Activated CD4-positive, alpha-beta memory T cell treated with anti-CD3 and anti-CD28 coated beads for 36 hours (primary cell): ENCODE results near the gene CCDC194. TPM values are rescaled to one million over a fixed set of nuclear protein-coding genes. Genes with fewer than 3 reads are reported as not detected.

Source experiments
- CTCF ChIA-PET: fragments of 350-600 bp; sonication (Branson Sonifier 250); formaldehyde crosslinking; loops from one replicate; lab custom pipeline; 2021; ENCODE audit warnings: antibody characterized with exemption, inconsistent platforms; lab: Charles Lee
- POLR2A ChIA-PET: fragments of 350-600 bp; sonication (Branson Sonifier 250); formaldehyde crosslinking; loops from one replicate; lab custom pipeline; 2021; ENCODE audit warnings: antibody characterized with exemption; lab: Charles Lee
- DNase-seq: peaks from one replicate; pipeline ENCODE4 v3.0.0-alpha.2; 2020
- H3K27ac Mint-ChIP-seq: one replicate; pipeline ENCODE4 v1.8.0; 2021; ENCODE audit warnings: mixed read lengths
- H3K27me3 Mint-ChIP-seq: one replicate; pipeline ENCODE4 v1.8.0; 2021; ENCODE audit warnings: mixed read lengths
- H3K36me3 Mint-ChIP-seq: one replicate; pipeline ENCODE4 v1.8.0; 2021; ENCODE audit warnings: mixed read lengths
- H3K4me1 Mint-ChIP-seq: one replicate; pipeline ENCODE4 v1.8.0; 2021; ENCODE audit warnings: low read depth, mixed read lengths
- H3K4me3 Mint-ChIP-seq: one replicate; pipeline ENCODE4 v1.8.0; 2021; ENCODE audit warnings: mild to moderate bottlenecking, mixed read lengths
- H3K9me3 Mint-ChIP-seq: one replicate; pipeline ENCODE4 v1.8.0; 2021; ENCODE audit warnings: mixed read lengths
- intact Hi-C: fragments of 100-400 bp; cut with micrococcal nuclease; formaldehyde crosslinking; loops from one replicate; pipeline ENCODE4 v1.15.1; 2023
- total RNA-seq, 2 experiments: library from RNA; stranded (reverse); gene quantifications; one replicate each; pipeline ENCODE4 v1.2.3, GENCODE V29; 2021

CCDC194 gene
- total RNA-seq, 2 experiments from 2014 or later: 1.4 to 2.3 TPM

GRCh38 chr19:17420475-17420924 lies 26.5 kb upstream of the CCDC194 start:
- no peaks in the 10 kb centered on the region for H3K9me3 Mint-ChIP-seq
- intact Hi-C loops: loop anchor here (5.0 kb wide), 1 partner anchor 92 kb away; the partner anchor contains the start of gene PGLS
- peaks cover 19% of the 10 kb centered on the region for H3K4me1 Mint-ChIP-seq
- ChIA-PET CTCF (interaction anchor here (1.1 to 1.6 kb wide), 3 partner anchors 14 to 31 kb away, joined by 3 to 18 read pairs (median 5); partner anchors contain the start of gene BST2), POLR2A (interaction anchor here (2.9 kb wide), 1 partner anchor 14 kb away, joined by 20 read pairs; the partner anchor contains the start of gene BST2)
- H3K4me3 Mint-ChIP-seq: peak overlapping the region; percentile 86
- H3K27ac Mint-ChIP-seq: peak overlapping the region; percentile 69
- DNase-seq: peak; percentile 51
- peaks cover 11% of the 10 kb centered on the region for H3K36me3 Mint-ChIP-seq
- H3K27me3 Mint-ChIP-seq: no peaks in the 10 kb centered on the region

- Mint-ChIP-seq H3K4me1 (peaks cover 19% of the 10 kb centered on the region), H3K27me3 (no peaks in the 10 kb centered on the region), H3K4me3 (peak within 1 kb of the TSS; percentile 86), H3K9me3 (no peaks in the 10 kb centered on the region), H3K36me3 (peaks cover 13% of the 10 kb centered on the region), H3K27ac (peak within 1 kb of the TSS; percentile 87)
- ChIA-PET CTCF (interaction anchor here (0.7 to 2.0 kb wide), 9 partner anchors 14 to 154 kb away, joined by 3 to 18 read pairs (median 5); partner anchors contain the start of genes BST2 and CCDC194), POLR2A (interaction anchor here (1.0 to 2.9 kb wide), 5 partner anchors 10 to 111 kb away, joined by 3 to 20 read pairs (median 5); partner anchors contain the start of genes BST2, DDA1 and PGLS)
- DNase-seq: peak; percentile 98
- intact Hi-C loops: loop anchor here (1.0 to 5.0 kb wide), 3 partner anchors 13 to 92 kb away; partner anchors contain the start of gene PGLS
These were observed 25.9 kb upstream of the CCDC194 start, which contains the start of gene MVB12A for GRCh38 chr19:17419621-17420474. Gene MVB12A, plus strand, starts transcription at chr19:17420047. Its CDS starts 89 bp downstream, at chr19:17420136.

- ChIA-PET CTCF (interaction anchor here (0.7 to 2.0 kb wide), 9 partner anchors 13 to 155 kb away, joined by 3 to 18 read pairs (median 5); partner anchors contain the start of genes BST2 and CCDC194), POLR2A (interaction anchor here (1.0 to 2.9 kb wide), 5 partner anchors 11 to 110 kb away, joined by 3 to 20 read pairs (median 5); partner anchors contain the start of genes BST2, DDA1 and PGLS)
- intact Hi-C loops: loop anchor here (1.0 kb wide), 2 partner anchors 12 to 24 kb away; no protein-coding TSS in a partner anchor
- H3K27ac Mint-ChIP-seq: peak overlapping the region; percentile 87
- peaks cover 13% of the 10 kb centered on the region for H3K36me3 Mint-ChIP-seq
- H3K9me3 Mint-ChIP-seq: no peaks in the 10 kb centered on the region
- peaks cover 14% of the 10 kb centered on the region for H3K4me1 Mint-ChIP-seq
- H3K4me3 Mint-ChIP-seq: peak overlapping the region; percentile 86
- H3K27me3 Mint-ChIP-seq: no peaks in the 10 kb centered on the region
- no peak for DNase-seq
These were observed 25.2 kb upstream of the CCDC194 start for GRCh38 chr19:17419154-17419620.

GRCh38 chr19:17418710-17419109 lies 24.7 kb upstream of the CCDC194 start:
- peak overlapping the region; percentile 86 for H3K4me3 Mint-ChIP-seq
- DNase-seq: no peak
- H3K36me3 Mint-ChIP-seq: peaks cover 15% of the 10 kb centered on the region
- no peak overlapping the region for H3K27ac Mint-ChIP-seq
- ChIA-PET POLR2A (interaction anchor here (1.1 to 2.9 kb wide), 4 partner anchors 11 to 110 kb away, joined by 4 to 20 read pairs (median 5); partner anchors contain the start of genes BST2 and DDA1), CTCF (interaction anchor here (0.8 to 2.0 kb wide), 4 partner anchors 12 to 78 kb away, joined by 3 to 18 read pairs (median 9); partner anchors contain the start of gene BST2)
- H3K27me3 Mint-ChIP-seq: no peaks in the 10 kb centered on the region
- peaks cover 12% of the 10 kb centered on the region for H3K4me1 Mint-ChIP-seq
- no peaks in the 10 kb centered on the region for H3K9me3 Mint-ChIP-seq
- intact Hi-C loops: loop anchor here (1.0 kb wide), 2 partner anchors 11 to 23 kb away; no protein-coding TSS in a partner anchor

- intact Hi-C loops: no loop called here
- Mint-ChIP-seq H3K36me3 (peaks cover 15% of the 10 kb centered on the region), H3K4me1 (peaks cover 13% of the 10 kb centered on the region), H3K9me3 (no peaks in the 10 kb centered on the region), H3K4me3 (no peak overlapping the region), H3K27ac (no peak overlapping the region), H3K27me3 (no peaks in the 10 kb centered on the region)
- ChIA-PET CTCF (no interaction called here), POLR2A (no interaction called here)
- DNase-seq: no peak
These were observed 21.1 kb upstream of the CCDC194 start for GRCh38 chr19:17415121-17415520.

GRCh38 chr19:17414097-17414496 lies 20.1 kb upstream of the CCDC194 start:
- no peaks in the 10 kb centered on the region for H3K9me3 Mint-ChIP-seq
- ChIA-PET CTCF (no interaction called here), POLR2A (no interaction called here)
- H3K4me1 Mint-ChIP-seq: peaks cover 8% of the 10 kb centered on the region
- H3K27ac Mint-ChIP-seq: no peak overlapping the region
- H3K27me3 Mint-ChIP-seq: no peaks in the 10 kb centered on the region
- intact Hi-C loops: no loop called here
- peaks cover 15% of the 10 kb centered on the region for H3K36me3 Mint-ChIP-seq
- no peak for DNase-seq
- H3K4me3 Mint-ChIP-seq: no peak overlapping the region

GRCh38 chr19:17411801-17412200 lies 17.8 kb upstream of the CCDC194 start:
- Mint-ChIP-seq H3K4me3 (no peak overlapping the region), H3K27me3 (no peaks in the 10 kb centered on the region), H3K4me1 (peaks cover 16% of the 10 kb centered on the region), H3K9me3 (no peaks in the 10 kb centered on the region), H3K36me3 (peaks cover 17% of the 10 kb centered on the region), H3K27ac (no peak overlapping the region)
- intact Hi-C loops: no loop called here
- ChIA-PET POLR2A (no interaction called here), CTCF (interaction anchor here (0.6 kb wide), 1 partner anchor 82 kb away, joined by 4 read pairs; no protein-coding TSS in a partner anchor)
- no peak for DNase-seq

GRCh38 chr19:17409990-17410389 lies 16.0 kb upstream of the CCDC194 start:
- POLR2A ChIA-PET: no interaction called here
- CTCF ChIA-PET: interaction anchor here (1.6 kb wide), 1 partner anchor 24 kb away, joined by 8 read pairs; no protein-coding TSS in a partner anchor

GRCh38 chr19:17406887-17407196 lies 12.8 kb upstream of the CCDC194 start:
- ChIA-PET CTCF (interaction anchor here (0.6 to 3.2 kb wide), 6 partner anchors 13 to 61 kb away, joined by 4 to 18 read pairs (median 4); partner anchors contain the start of gene MVB12A), POLR2A (interaction anchor here (1.0 to 3.2 kb wide), 3 partner anchors 11 to 40 kb away, joined by 3 to 20 read pairs (median 4); partner anchors contain the start of gene MVB12A)
- Mint-ChIP-seq H3K4me1 (peaks cover 23% of the 10 kb centered on the region), H3K36me3 (peaks cover 15% of the 10 kb centered on the region), H3K9me3 (no peaks in the 10 kb centered on the region), H3K27me3 (no peaks in the 10 kb centered on the region), H3K4me3 (peak overlapping the region; percentile 93), H3K27ac (peak overlapping the region; percentile 97)
- intact Hi-C loops: loop anchor here (1.0 to 5.0 kb wide), 2 partner anchors 12 to 100 kb away; partner anchors contain the start of genes DDA1 and MRPL34
- DNase-seq: no peak

More at GRCh38 chr19:17409990-17410389, 16.0 kb upstream of the CCDC194 start:
- H3K27ac Mint-ChIP-seq: no peak overlapping the region
- peaks cover 15% of the 10 kb centered on the region for H3K36me3 Mint-ChIP-seq
- intact Hi-C loops: loop anchor here (5.0 kb wide), 1 partner anchor 103 kb away; the partner anchor contains the start of genes DDA1 and MRPL34
- H3K9me3 Mint-ChIP-seq: no peaks in the 10 kb centered on the region
- no peak for DNase-seq
- peaks cover 16% of the 10 kb centered on the region for H3K4me1 Mint-ChIP-seq
- H3K4me3 Mint-ChIP-seq: no peak overlapping the region
- no peaks in the 10 kb centered on the region for H3K27me3 Mint-ChIP-seq

- ChIA-PET POLR2A (interaction anchor here (1.0 to 3.2 kb wide), 3 partner anchors 11 to 40 kb away, joined by 3 to 20 read pairs (median 4); partner anchors contain the start of gene MVB12A), CTCF (interaction anchor here (0.6 to 3.2 kb wide), 6 partner anchors 13 to 61 kb away, joined by 4 to 18 read pairs (median 4); partner anchors contain the start of gene MVB12A)
- Mint-ChIP-seq H3K4me3 (peak overlapping the region; percentile 93), H3K9me3 (no peaks in the 10 kb centered on the region), H3K27ac (peak overlapping the region; percentile 97), H3K4me1 (peaks cover 26% of the 10 kb centered on the region), H3K36me3 (peaks cover 19% of the 10 kb centered on the region), H3K27me3 (no peaks in the 10 kb centered on the region)
- DNase-seq: peak; percentile 54
- intact Hi-C loops: loop anchor here (5.0 kb wide), 1 partner anchor 99 kb away; the partner anchor contains the start of genes DDA1 and MRPL34
These were observed 12.3 kb upstream of the CCDC194 start for GRCh38 chr19:17406046-17406886.
